PC-3 (cell line): Measurements from ENCODE around the gene TRDN. TPM values are rescaled to one million over a fixed set of nuclear protein-coding genes. Genes with fewer than 3 reads are reported as not detected.

Experiments
- ATAC-seq: fragments of 200-7000 bp; cut with Tn5 transposase; 2 replicates; pipeline ENCODE4 v1.9.1; 2020; ENCODE audit warnings: mild to moderate bottlenecking, moderate library complexity
- BruUV-seq: library from RNA; stranded (reverse); fragments of 400-500 nt; replicated peaks from 2 replicates; lab custom pipeline; 2021; lab: Mats Ljungman, UMichigan
- CTCF ChIA-PET: fragments of 300-600 bp; sonication (Branson Sonifier 250); formaldehyde crosslinking; loops from one replicate; lab custom pipeline; 2022; ENCODE audit warnings: antibody characterized with exemption; lab: Charles Lee
- POLR2A ChIA-PET: fragments of 300-600 bp; sonication (Branson Sonifier 250); formaldehyde crosslinking; loops from one replicate; lab custom pipeline; 2022; ENCODE audit warnings: antibody characterized with exemption; ENCODE audit not compliant: unreplicated experiment; lab: Charles Lee
- DNase-seq: peaks from one replicate; pipeline ENCODE4 v3.0.0-alpha.2; 2015
- H2AFZ ChIP-seq: fragments of 300-600 bp; sonication (generic); 2 replicates; pipeline ENCODE4 v1.6.0; 2016; ENCODE audit warnings: antibody characterized with exemption, low read length
- H3F3A ChIP-seq: fragments of 300-600 bp; sonication (generic); one replicate; pipeline ENCODE4 v1.6.0; 2017; ENCODE audit warnings: antibody characterized with exemption, low read length, control low read depth, mild to moderate bottlenecking; ENCODE audit not compliant: unreplicated experiment
- H3K27ac ChIP-seq: fragments of 300-600 bp; sonication (generic); 2 replicates; pipeline ENCODE4 v1.5.1; 2016; ENCODE audit warnings: mild to moderate bottlenecking, low read length
- H3K27me3 ChIP-seq: fragments of 300-600 bp; sonication (generic); 2 replicates; pipeline ENCODE4 v1.6.1; 2016; ENCODE audit warnings: low read length, mixed read lengths
- H3K36me3 ChIP-seq: fragments of 300-600 bp; sonication (generic); 2 replicates; pipeline ENCODE4 v1.6.1; 2016; ENCODE audit warnings: low read depth, mixed run types, low read length, mixed read lengths
- H3K4me1 ChIP-seq: fragments of 300-600 bp; sonication (generic); 2 replicates; pipeline ENCODE4 v1.5.1; 2016; ENCODE audit warnings: low read length; ENCODE audit not compliant: insufficient read depth
- H3K4me2 ChIP-seq: fragments of 300-600 bp; sonication (generic); 2 replicates; pipeline ENCODE4 v1.6.0; 2016; ENCODE audit warnings: low read length
- H3K4me3 ChIP-seq: fragments of 300-600 bp; sonication (generic); 2 replicates; pipeline ENCODE4 v1.5.1; 2016; ENCODE audit warnings: mild to moderate bottlenecking, low read length, mixed read lengths
- H3K79me2 ChIP-seq: fragments of 300-600 bp; sonication (generic); 2 replicates; pipeline ENCODE4 v1.6.1; 2017; ENCODE audit warnings: low read length, mixed read lengths
- H3K9ac ChIP-seq: fragments of 300-600 bp; sonication (generic); 2 replicates; pipeline ENCODE4 v1.6.0; 2016; ENCODE audit warnings: mild to moderate bottlenecking, low read length
- H3K9me2 ChIP-seq: fragments of 300-600 bp; sonication (generic); replicated peaks from 2 replicates; pipeline ENCODE4 v1.6.1; 2016; ENCODE audit warnings: mixed run types, low read length, mixed read lengths
- H3K9me3 ChIP-seq: fragments of 300-600 bp; sonication (generic); 2 replicates; pipeline ENCODE4 v1.6.1; 2016; ENCODE audit warnings: low read length, mixed read lengths
- H4K20me1 ChIP-seq: fragments of 300-600 bp; sonication (generic); 2 replicates; pipeline ENCODE4 v1.6.1; 2016; ENCODE audit warnings: low read length, mixed read lengths
- EZH2 ChIP-seq: fragments of 300-600 bp; sonication (generic); IDR thresholded peaks from one replicate; pipeline ENCODE4 v1.6.1; 2017; ENCODE audit warnings: antibody characterized with exemption, mild to moderate bottlenecking, low read length; ENCODE audit not compliant: unreplicated experiment
- EZH2phosphoT487 ChIP-seq: fragments of 300-600 bp; sonication (generic); IDR thresholded peaks from 2 replicates; pipeline ENCODE4 v1.6.1; 2018; ENCODE audit warnings: mild to moderate bottlenecking, antibody characterized with exemption, low read length, borderline replicate concordance
- intact Hi-C: fragments of 100-400 bp; cut with micrococcal nuclease; formaldehyde crosslinking; loops from 2 replicates; pipeline ENCODE4 v1.9.0; 2023
- total RNA-seq: library from RNA; depleted of rRNA; stranded (reverse); fragments of >200 nt; gene quantifications from 2 replicates; pipeline ENCODE4 v1.2.3, GENCODE V29; 2014
- TF ChIP-seq, protein P1 (sequence below): fragments of 300-600 bp; sonication (generic); conservative IDR thresholded peaks from 2 replicates; pipeline ENCODE4 v1.5.1; 2017; ENCODE audit warnings: antibody characterized with exemption, low read depth, mild to moderate bottlenecking, low read length

Gene TRDN
- total RNA-seq, 1 experiment from 2014 or later = not detected

DNA sequence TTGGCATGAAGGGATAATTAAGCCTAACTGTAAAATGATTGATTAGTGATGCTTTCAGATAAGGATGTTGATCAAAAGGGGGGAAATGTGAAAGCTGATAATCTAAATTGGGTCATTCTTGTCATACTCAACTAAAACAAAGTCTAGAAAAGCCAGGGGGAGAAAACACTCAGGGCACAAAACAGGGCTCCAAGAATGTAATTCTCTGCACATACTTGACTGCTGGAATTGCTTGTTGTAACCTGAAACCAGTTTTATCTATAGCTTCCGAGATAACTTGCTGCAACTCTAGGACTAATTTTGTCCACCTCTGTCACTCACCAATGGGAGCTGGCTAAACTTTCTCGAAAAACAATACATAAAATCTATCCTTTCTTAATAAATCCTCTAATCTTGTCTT is 330.4 kb downstream of the TRDN start:
- H3K79me2 ChIP-seq = no peaks in the 10 kb centered on the region
- no peak overlapping the region for H2AFZ ChIP-seq
- no peak overlapping the region for H3K4me3 ChIP-seq
- no peaks in the 10 kb centered on the region for H3F3A ChIP-seq
- DNase-seq (no peak), ATAC-seq (no peak)
- no peak overlapping the region for H3K9ac ChIP-seq
- H3K9me2 ChIP-seq = no peaks in the 10 kb centered on the region
- H3K27me3 ChIP-seq = no peaks in the 10 kb centered on the region
- H3K4me2 ChIP-seq = no peak overlapping the region
- no peaks in the 10 kb centered on the region for H3K4me1 ChIP-seq
- no peaks in the 10 kb centered on the region for H3K9me3 ChIP-seq
- H3K36me3 ChIP-seq = no peaks in the 10 kb centered on the region
- intact Hi-C loops = no loop called here
- no TSS peak for BruUV-seq
- no peak overlapping the region for H3K27ac ChIP-seq
- CTCF ChIA-PET = no interaction called here
- TF ChIP-seq, protein P1, sequence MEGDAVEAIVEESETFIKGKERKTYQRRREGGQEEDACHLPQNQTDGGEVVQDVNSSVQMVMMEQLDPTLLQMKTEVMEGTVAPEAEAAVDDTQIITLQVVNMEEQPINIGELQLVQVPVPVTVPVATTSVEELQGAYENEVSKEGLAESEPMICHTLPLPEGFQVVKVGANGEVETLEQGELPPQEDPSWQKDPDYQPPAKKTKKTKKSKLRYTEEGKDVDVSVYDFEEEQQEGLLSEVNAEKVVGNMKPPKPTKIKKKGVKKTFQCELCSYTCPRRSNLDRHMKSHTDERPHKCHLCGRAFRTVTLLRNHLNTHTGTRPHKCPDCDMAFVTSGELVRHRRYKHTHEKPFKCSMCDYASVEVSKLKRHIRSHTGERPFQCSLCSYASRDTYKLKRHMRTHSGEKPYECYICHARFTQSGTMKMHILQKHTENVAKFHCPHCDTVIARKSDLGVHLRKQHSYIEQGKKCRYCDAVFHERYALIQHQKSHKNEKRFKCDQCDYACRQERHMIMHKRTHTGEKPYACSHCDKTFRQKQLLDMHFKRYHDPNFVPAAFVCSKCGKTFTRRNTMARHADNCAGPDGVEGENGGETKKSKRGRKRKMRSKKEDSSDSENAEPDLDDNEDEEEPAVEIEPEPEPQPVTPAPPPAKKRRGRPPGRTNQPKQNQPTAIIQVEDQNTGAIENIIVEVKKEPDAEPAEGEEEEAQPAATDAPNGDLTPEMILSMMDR = no peak
- no peak for TF ChIP-seq EZH2phosphoT487
- TF ChIP-seq EZH2 = no peak
- POLR2A ChIA-PET = no interaction called here
- H4K20me1 ChIP-seq = no peaks in the 10 kb centered on the region

DNA sequence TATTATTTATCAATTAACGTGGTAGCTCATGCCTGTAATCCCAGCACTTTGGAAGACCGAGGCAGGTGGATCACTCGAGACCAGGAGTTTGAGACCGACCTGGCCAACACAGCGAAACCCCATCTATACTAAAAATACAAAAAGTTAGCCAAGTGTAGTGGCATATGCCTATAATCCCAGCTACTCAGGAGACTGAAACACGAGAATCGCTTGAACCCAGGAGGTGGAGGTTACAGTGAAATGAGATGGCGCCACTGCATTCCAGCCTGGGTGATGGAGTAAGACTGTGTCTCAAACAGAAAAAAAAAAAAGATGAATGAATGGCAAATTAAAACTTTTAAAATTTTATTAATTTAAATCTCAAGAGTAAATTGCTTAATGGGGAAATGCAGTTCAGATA is 341.1 kb downstream of the TRDN start:
- Histone ChIP-seq H3K27ac (no peak overlapping the region), H3K4me1 (no peaks in the 10 kb centered on the region), H3K27me3 (no peaks in the 10 kb centered on the region), H3K9me3 (no peaks in the 10 kb centered on the region), H4K20me1 (no peaks in the 10 kb centered on the region), H3K36me3 (no peaks in the 10 kb centered on the region), H3K79me2 (no peaks in the 10 kb centered on the region), H2AFZ (no peak overlapping the region), H3K9ac (no peak overlapping the region), H3K4me3 (no peak overlapping the region), H3F3A (no peaks in the 10 kb centered on the region), H3K9me2 (no peaks in the 10 kb centered on the region), H3K4me2 (no peak overlapping the region)
- CTCF ChIA-PET = no interaction called here
- POLR2A ChIA-PET = no interaction called here
- ATAC-seq (no peak), DNase-seq (no peak)
- no peak for TF ChIP-seq EZH2phosphoT487
- no peak for TF ChIP-seq EZH2
- TF ChIP-seq, protein P1 = no peak
- no TSS peak for BruUV-seq
- intact Hi-C loops = no loop called here

DNA sequence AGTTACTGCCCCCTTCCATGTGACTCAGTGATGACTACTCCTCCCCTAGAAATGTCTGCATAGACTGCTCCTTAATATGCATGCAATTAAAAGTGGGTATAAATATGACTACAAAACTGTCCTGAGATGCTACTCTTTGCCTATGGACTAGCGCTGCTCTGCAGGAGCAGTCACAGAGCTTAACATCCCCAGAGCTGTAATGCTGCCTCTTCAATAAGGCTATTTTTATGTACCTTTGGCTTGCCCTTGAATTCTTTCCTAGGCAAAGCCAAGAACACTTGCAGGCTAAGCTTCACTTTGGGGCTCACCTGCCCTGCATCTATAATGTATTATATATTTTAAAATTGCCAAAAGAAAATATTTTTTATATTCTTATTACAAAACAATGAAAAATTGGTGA is 341.6 kb downstream of the TRDN start:
- Histone ChIP-seq H2AFZ (no peak overlapping the region), H4K20me1 (no peaks in the 10 kb centered on the region), H3K36me3 (no peaks in the 10 kb centered on the region), H3K79me2 (no peaks in the 10 kb centered on the region), H3K4me3 (no peak overlapping the region), H3K9ac (no peak overlapping the region), H3F3A (no peaks in the 10 kb centered on the region), H3K9me3 (no peaks in the 10 kb centered on the region), H3K9me2 (no peaks in the 10 kb centered on the region), H3K4me2 (no peak overlapping the region), H3K27me3 (no peaks in the 10 kb centered on the region), H3K4me1 (no peaks in the 10 kb centered on the region), H3K27ac (no peak overlapping the region)
- BruUV-seq = no TSS peak
- DNase-seq (no peak), ATAC-seq (no peak)
- TF ChIP-seq, protein P1 = no peak
- no peak for TF ChIP-seq EZH2phosphoT487
- TF ChIP-seq EZH2 = no peak
- ChIA-PET POLR2A (no interaction called here), CTCF (no interaction called here)
- intact Hi-C loops = no loop called here
